Neuronal stem cell (in vitro differentiated cells): Measurements from ENCODE around the gene THAP4.

Experiments used
- DNase-seq: peaks from one replicate; pipeline ENCODE4 v3.0.0-alpha.2; 2013; ENCODE audit warnings: low spot score
- H2AFZ ChIP-seq: one replicate; pipeline ENCODE4 v1.6.1; 2013; ENCODE audit warnings: mild to moderate bottlenecking, low read length, inconsistent platforms
- H2AK5ac ChIP-seq: 2 replicates; pipeline ENCODE4 v1.6.1; 2013; ENCODE audit warnings: low read depth, mild to moderate bottlenecking, inconsistent platforms, low read length, moderate library complexity, mixed read lengths
- H2BK120ac ChIP-seq: 2 replicates; pipeline ENCODE4 v1.6.1; 2013; ENCODE audit warnings: low read depth, mild to moderate bottlenecking, inconsistent platforms, low read length, moderate library complexity, mixed read lengths
- H2BK12ac ChIP-seq: one replicate; pipeline ENCODE4 v1.6.1; 2013; ENCODE audit warnings: low read length, inconsistent platforms
- H2BK15ac ChIP-seq: 2 replicates; pipeline ENCODE4 v1.6.1; 2013; ENCODE audit warnings: mild to moderate bottlenecking, low read length, inconsistent platforms, mixed read lengths
- H2BK5ac ChIP-seq: one replicate; pipeline ENCODE4 v1.6.1; 2013; ENCODE audit warnings: inconsistent platforms, mild to moderate bottlenecking, low read length, moderate library complexity
- H3K14ac ChIP-seq: one replicate; pipeline ENCODE4 v1.6.1; 2013; ENCODE audit warnings: low read length, inconsistent platforms
- H3K18ac ChIP-seq: 2 replicates; pipeline ENCODE4 v1.6.1; 2013; ENCODE audit warnings: low read length, inconsistent platforms
- H3K23ac ChIP-seq: 2 replicates; pipeline ENCODE4 v1.6.1; 2013; ENCODE audit warnings: low read depth, mild to moderate bottlenecking, mixed read lengths, low read length, inconsistent platforms; ENCODE audit not compliant: poor library complexity
- H3K27ac ChIP-seq: replicated peaks from 3 replicates; pipeline ENCODE4 v1.5.1; 2013; ENCODE audit warnings: low read length, inconsistent platforms
- H3K27me3 ChIP-seq, 3 experiments: 2 replicates each; pipeline ENCODE4 v1.6.1; 2013; ENCODE audit warnings: low read length in 3 of 3, mild to moderate bottlenecking in 2 of 3, inconsistent platforms in 1 of 3, low read depth in 1 of 3, mixed read lengths in 1 of 3, moderate library complexity in 1 of 3; ENCODE audit not compliant: control insufficient read depth in 3 of 3, insufficient read depth in 3 of 3
- H3K36me3 ChIP-seq, 2 donors: replicated peaks in 1 of 2; 2 replicates each; pipeline ENCODE4 v1.6.1; 2013; ENCODE audit warnings: low read length in 2 of 2; ENCODE audit not compliant: control insufficient read depth in 2 of 2, insufficient read depth in 2 of 2
- H3K4ac ChIP-seq: 2 replicates; pipeline ENCODE4 v1.6.1; 2013; ENCODE audit warnings: inconsistent platforms, mild to moderate bottlenecking, low read length, moderate library complexity
- H3K4me1 ChIP-seq, 2 donors: 1 replicate in 1 of 2; 2 replicates in 1 of 2; pipeline ENCODE4 v1.6.1; 2013; ENCODE audit warnings: low read length in 2 of 2, low read depth in 1 of 2; ENCODE audit not compliant: control insufficient read depth in 2 of 2, insufficient read depth in 1 of 2
- H3K4me2 ChIP-seq: one replicate; pipeline ENCODE4 v1.6.1; 2013; ENCODE audit warnings: mild to moderate bottlenecking, low read length, inconsistent platforms; ENCODE audit not compliant: insufficient read depth, poor library complexity, severe bottlenecking
- H3K4me3 ChIP-seq, 2 donors: 2 replicates each; pipeline ENCODE4 v1.5.1; 2013; ENCODE audit warnings: low read length in 2 of 2, mild to moderate bottlenecking in 2 of 2, inconsistent platforms in 1 of 2, moderate library complexity in 1 of 2
- H3K79me1 ChIP-seq: one replicate; pipeline ENCODE4 v1.6.1; 2013; ENCODE audit warnings: low read depth, mild to moderate bottlenecking, inconsistent platforms, low read length, moderate library complexity
- H3K9ac ChIP-seq: one replicate; pipeline ENCODE4 v1.6.1; 2013; ENCODE audit warnings: mild to moderate bottlenecking, low read depth, low read length, inconsistent platforms; ENCODE audit not compliant: poor library complexity
- H3K9me3 ChIP-seq, 2 donors: replicated peaks in 1 of 2; 2 replicates each; pipeline versions ENCODE3 to v1.6.1; 2013; ENCODE audit warnings: low read length in 2 of 2, mild to moderate bottlenecking in 2 of 2, inconsistent platforms in 1 of 2, low read depth in 1 of 2, mixed read lengths in 1 of 2, moderate library complexity in 1 of 2; ENCODE audit not compliant: control insufficient read depth in 2 of 2, insufficient read depth in 1 of 2
- H4K8ac ChIP-seq: one replicate; pipeline ENCODE4 v1.6.1; 2013; ENCODE audit warnings: low read depth, mild to moderate bottlenecking, inconsistent platforms, low read length, moderate library complexity
- H4K91ac ChIP-seq: one replicate; pipeline ENCODE4 v1.6.1; 2013; ENCODE audit warnings: low read length, low read depth, mild to moderate bottlenecking, inconsistent platforms; ENCODE audit not compliant: poor library complexity
- WGBS, 2 donors: extraction: QIAGEN DNeasy Blood & Tissue Kit; methylation state at CpG; one replicate each; pipeline ENCODE4 v1.1.7; 2013; ENCODE audit warnings: missing lambda C conversion rate in 2 of 2, mixed read lengths in 1 of 2; ENCODE audit not compliant: insufficient read length in 2 of 2, insufficient replicate concordance in 1 of 2; ENCODE audit errors: extremely low coverage in 2 of 2; 5-methylcytosine and 5-hydroxymethylcytosine counted together

Gene THAP4

DNA sequence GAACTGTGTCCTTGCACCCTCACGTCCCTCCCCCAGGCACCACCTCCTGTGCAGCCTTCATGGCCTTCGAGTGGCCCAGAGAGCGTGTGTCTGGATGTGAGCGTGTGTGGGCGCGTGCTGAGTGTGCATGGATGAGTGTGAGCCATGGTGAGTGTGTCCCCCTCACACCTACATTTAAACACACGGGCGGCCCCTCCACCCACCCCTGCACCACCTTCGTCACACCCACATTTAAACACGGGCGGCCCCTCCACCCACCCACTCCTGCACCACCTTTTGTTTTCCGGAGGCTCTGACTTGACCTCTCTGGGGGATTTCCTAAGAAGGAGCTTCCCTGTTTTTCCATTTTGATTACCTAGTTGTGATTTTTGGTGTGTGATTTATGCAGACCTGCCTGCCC lies 31.9 kb upstream of the THAP4 start:
- H3K27ac ChIP-seq, result no peak overlapping the region
- no peak overlapping the region for H2BK12ac ChIP-seq
- H3K23ac ChIP-seq, result no peak overlapping the region
- WGBS, 2 donors, result no CpG with 5 or more reads among the region's 12 CpGs
- no peak overlapping the region for H2AK5ac ChIP-seq
- H4K8ac ChIP-seq, result no peak overlapping the region
- no peak overlapping the region for H3K18ac ChIP-seq
- H3K14ac ChIP-seq, result no peak overlapping the region
- H3K9ac ChIP-seq, result peak overlapping the region; percentile 68
- no peak for DNase-seq
- H2BK120ac ChIP-seq, result no peak overlapping the region
- no peak overlapping the region for H3K4me3 ChIP-seq
- H4K91ac ChIP-seq, result no peak overlapping the region
- peaks cover 6% of the 10 kb centered on the region for H3K79me1 ChIP-seq
- no peaks in the 10 kb centered on the region for H3K27me3 ChIP-seq
- H3K4me2 ChIP-seq, result no peak overlapping the region
- H3K9me3 ChIP-seq, result no peaks in the 10 kb centered on the region
- peaks cover 10 to 19% of the 10 kb centered on the region in 2 donors for H3K4me1 ChIP-seq
- no peak overlapping the region for H3K4ac ChIP-seq
- peaks cover 30 to 68% of the 10 kb centered on the region in 2 donors for H3K36me3 ChIP-seq
- no peak overlapping the region for H2BK5ac ChIP-seq
- no peak overlapping the region for H2BK15ac ChIP-seq
- no peak overlapping the region for H2AFZ ChIP-seq

DNA sequence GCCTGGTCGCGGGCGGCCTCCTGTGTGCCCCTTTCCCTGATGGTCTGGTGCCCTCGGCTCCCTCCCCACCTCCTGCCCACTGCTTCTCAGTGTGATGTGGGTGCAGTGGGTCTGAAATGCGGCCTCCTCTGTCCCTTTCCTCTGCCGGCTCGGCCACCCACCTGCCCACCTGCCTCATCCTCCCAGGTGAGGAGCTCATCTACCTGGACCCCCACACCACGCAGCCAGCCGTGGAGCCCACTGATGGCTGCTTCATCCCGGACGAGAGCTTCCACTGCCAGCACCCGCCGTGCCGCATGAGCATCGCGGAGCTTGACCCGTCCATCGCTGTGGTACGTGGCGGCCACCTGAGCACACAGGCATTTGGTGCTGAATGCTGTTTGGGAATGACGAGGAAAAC lies 31.4 kb upstream of the THAP4 start:
- no CpG with 5 or more reads among the region's 21 CpGs for WGBS, 2 donors
- peak overlapping the region; percentile 11 for H3K23ac ChIP-seq
- H3K14ac ChIP-seq, result no peak overlapping the region
- no peak overlapping the region for H3K27ac ChIP-seq
- no peak overlapping the region for H4K8ac ChIP-seq
- H3K79me1 ChIP-seq, result peaks cover 6% of the 10 kb centered on the region
- no peak overlapping the region for H2BK12ac ChIP-seq
- no peak overlapping the region for H3K18ac ChIP-seq
- H2BK120ac ChIP-seq, result no peak overlapping the region
- H2BK15ac ChIP-seq, result no peak overlapping the region
- DNase-seq, result no peak
- H4K91ac ChIP-seq, result no peak overlapping the region
- H3K9ac ChIP-seq, result peak overlapping the region; percentile 17
- no peak overlapping the region for H3K4me2 ChIP-seq
- no peak overlapping the region for H2AFZ ChIP-seq
- no peaks in the 10 kb centered on the region for H3K27me3 ChIP-seq
- H3K4me1 ChIP-seq, result peaks cover 10 to 19% of the 10 kb centered on the region in 2 donors
- H3K4me3 ChIP-seq, result no peak overlapping the region
- H3K36me3 ChIP-seq, result peaks cover 30 to 63% of the 10 kb centered on the region in 2 donors
- H2BK5ac ChIP-seq, result peak overlapping the region; percentile 32
- no peak overlapping the region for H2AK5ac ChIP-seq
- no peaks in the 10 kb centered on the region for H3K9me3 ChIP-seq
- H3K4ac ChIP-seq, result no peak overlapping the region

DNA sequence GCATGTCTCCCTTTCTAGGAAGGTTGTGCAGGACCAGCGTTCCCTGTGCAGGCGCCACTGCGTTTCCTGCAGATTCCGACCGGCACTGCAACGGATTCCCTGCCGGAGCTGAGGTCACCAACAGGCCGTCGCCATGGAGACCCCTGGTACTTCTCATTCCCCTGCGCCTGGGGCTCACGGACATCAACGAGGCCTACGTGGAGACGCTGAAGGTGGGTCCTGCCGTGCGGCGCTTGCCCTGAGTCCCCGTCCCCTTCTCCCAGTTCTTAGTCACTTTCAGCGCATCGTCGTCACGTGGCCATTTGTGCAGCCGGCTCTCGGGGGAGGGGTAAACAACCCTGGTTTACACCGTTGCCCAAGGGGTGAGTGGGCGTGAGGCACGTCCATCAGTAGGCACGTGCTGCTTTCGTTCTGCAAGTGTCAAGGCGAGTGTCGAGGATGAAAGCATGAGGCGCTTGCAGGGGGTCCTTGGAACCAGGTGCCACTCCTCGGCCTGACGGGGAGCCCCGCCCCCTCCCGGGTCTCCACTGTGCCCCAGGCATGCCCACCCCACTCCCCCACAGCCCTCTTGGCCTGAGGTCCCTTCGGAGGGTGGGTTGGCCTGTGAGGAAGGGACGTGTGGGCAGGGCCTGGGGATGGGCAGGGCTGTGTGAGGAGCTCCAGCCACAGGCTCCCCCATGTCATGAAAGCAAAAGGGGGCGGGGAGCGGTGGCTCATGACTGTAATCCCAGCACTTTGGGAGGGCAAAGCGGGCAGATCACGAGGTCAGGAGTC lies 29.9 kb upstream of the THAP4 start:
- no peak overlapping the region for H2BK5ac ChIP-seq
- DNase-seq, result peak; percentile 42
- H3K36me3 ChIP-seq, result peaks cover 27 to 56% of the 10 kb centered on the region in 2 donors
- no peak overlapping the region for H3K14ac ChIP-seq
- peak overlapping the region; percentile 0 for H3K9ac ChIP-seq
- H4K91ac ChIP-seq, result no peak overlapping the region
- H3K18ac ChIP-seq, result no peak overlapping the region
- H2AFZ ChIP-seq, result no peak overlapping the region
- H3K4me2 ChIP-seq, result no peak overlapping the region
- H4K8ac ChIP-seq, result no peak overlapping the region
- H2BK12ac ChIP-seq, result no peak overlapping the region
- no peak overlapping the region for H2BK120ac ChIP-seq
- H3K27ac ChIP-seq, result no peak overlapping the region
- no peak overlapping the region for H3K23ac ChIP-seq
- H3K4me1 ChIP-seq, result peaks cover 10 to 19% of the 10 kb centered on the region in 2 donors
- no peaks in the 10 kb centered on the region for H3K9me3 ChIP-seq
- no peak overlapping the region for H3K4ac ChIP-seq
- H3K4me3 ChIP-seq, result no peak overlapping the region
- H2BK15ac ChIP-seq, result no peak overlapping the region
- no CpG with 5 or more reads among the region's 42 CpGs for WGBS, 2 donors
- H2AK5ac ChIP-seq, result no peak overlapping the region
- H3K27me3 ChIP-seq, result no peaks in the 10 kb centered on the region
- peaks cover 6% of the 10 kb centered on the region for H3K79me1 ChIP-seq

DNA sequence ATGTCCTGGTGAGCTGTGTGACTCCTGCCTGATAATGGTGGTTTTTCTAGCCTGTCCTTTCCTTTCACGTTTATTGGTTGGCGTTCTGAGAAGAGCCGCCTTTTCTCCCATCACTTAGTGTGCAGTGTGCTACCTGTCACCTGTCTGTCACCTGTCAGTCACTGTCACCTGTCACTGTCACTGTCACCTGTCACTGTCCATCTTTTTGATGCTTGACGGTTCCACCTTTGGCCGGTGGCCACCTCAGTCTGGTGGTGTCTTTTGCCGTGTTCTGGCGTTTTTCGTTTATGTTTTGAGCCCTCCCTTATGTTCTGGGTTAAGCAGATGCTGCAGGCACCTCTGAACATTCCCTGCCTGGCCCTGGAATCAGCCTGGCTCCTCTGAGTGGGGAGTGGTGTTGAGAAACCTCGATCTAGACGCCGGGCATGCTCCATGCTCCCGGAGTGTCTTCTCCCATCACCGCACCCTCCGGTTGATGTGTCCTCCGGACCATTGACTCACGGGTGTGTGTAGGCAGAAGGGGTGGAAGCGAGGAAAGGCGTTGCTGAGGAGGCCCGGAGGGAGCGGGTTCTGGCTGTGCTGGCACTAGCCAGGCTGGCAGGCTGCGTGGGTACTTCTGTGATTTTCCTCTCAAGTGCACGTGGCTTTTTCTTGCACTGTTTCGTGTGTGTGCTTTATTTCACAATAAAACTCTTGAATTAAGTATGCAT lies 28.9 kb upstream of the THAP4 start:
- H3K79me1 ChIP-seq, result peaks cover 3% of the 10 kb centered on the region

More for the DNA sequence above, 28.9 kb upstream of the THAP4 start:
- Histone ChIP-seq H3K23ac (no peak overlapping the region), H3K18ac (no peak overlapping the region), H2BK120ac (no peak overlapping the region), H3K9me3 (no peaks in the 10 kb centered on the region), H2BK15ac (no peak overlapping the region), H2BK12ac (no peak overlapping the region), H3K27me3 (no peaks in the 10 kb centered on the region), H4K8ac (no peak overlapping the region), H4K91ac (no peak overlapping the region), H3K4me3 (no peak overlapping the region), H2BK5ac (no peak overlapping the region), H3K27ac (no peak overlapping the region), H3K4me2 (no peak overlapping the region), H3K36me3 (peaks cover 24 to 56% of the 10 kb centered on the region in 2 donors), H2AK5ac (no peak overlapping the region), H2AFZ (no peak overlapping the region), H3K9ac (no peak overlapping the region), H3K14ac (no peak overlapping the region), H3K4ac (no peak overlapping the region), H3K4me1 (peaks cover 10 to 19% of the 10 kb centered on the region in 2 donors)
- WGBS, 2 donors, result no CpG with 5 or more reads among the region's 23 CpGs
- no peak for DNase-seq
